HepG2 (cell line): Measurements from ENCODE around the gene ZMIZ1. TPM values are rescaled to one million over a fixed set of nuclear protein-coding genes. Genes with fewer than 3 reads are reported as not detected.

Experiments used
- BCLAF1 ChIP-seq: fragments of 450-650 bp; IDR thresholded peaks from 2 replicates; pipeline ENCODE4 v1.6.1; 2017; ENCODE audit warnings: mild to moderate bottlenecking
- ERF ChIP-seq: IDR thresholded peaks from 2 replicates; pipeline ENCODE4 v1.6.1; 2018; ENCODE audit warnings: missing biosample characterization, missing genetic modification reagents
- KDM2A ChIP-seq: sonication (generic); formaldehyde crosslinking; IDR thresholded peaks from 2 replicates; pipeline ENCODE4 v1.4.0; 2020; ENCODE audit warnings: low read depth, missing genetic modification reagents, borderline replicate concordance
- MEIS2 ChIP-seq: sonication (generic); formaldehyde crosslinking; IDR thresholded peaks from 2 replicates; pipeline ENCODE4 v1.9.0; 2021; ENCODE audit warnings: mild to moderate bottlenecking, missing genetic modification reagents
- NCOA2 ChIP-seq: sonication (generic); formaldehyde crosslinking; IDR thresholded peaks from 2 replicates; pipeline ENCODE4 v1.8.0; 2022; ENCODE audit warnings: inconsistent platforms
- NKX3-1 ChIP-seq: sonication (generic); formaldehyde crosslinking; IDR thresholded peaks from 2 replicates; pipeline ENCODE4 v1.5.0; 2020; ENCODE audit warnings: missing genetic modification reagents
- PHF8 ChIP-seq: sonication (generic); formaldehyde crosslinking; IDR thresholded peaks from 2 replicates; pipeline ENCODE4 v1.5.0; 2020; ENCODE audit warnings: missing genetic modification reagents
- RFXAP ChIP-seq: sonication (generic); formaldehyde crosslinking; IDR thresholded peaks from 2 replicates; pipeline ENCODE4 v1.4.0; 2020; ENCODE audit warnings: missing genetic modification reagents, borderline replicate concordance
- SNAI1 ChIP-seq: sonication (generic); formaldehyde crosslinking; IDR thresholded peaks from 2 replicates; pipeline ENCODE4 v1.5.0; 2020; ENCODE audit warnings: mild to moderate bottlenecking, missing genetic modification reagents, borderline replicate concordance
- U2AF1 ChIP-seq: fragments of 200-400 bp; formaldehyde crosslinking; optimal IDR thresholded peaks from 2 replicates; pipeline ENCODE3; 2017; ENCODE audit warnings: mild to moderate bottlenecking, low read depth, low read length
- ZFP37 ChIP-seq: sonication (generic); formaldehyde crosslinking; IDR thresholded peaks from 2 replicates; pipeline ENCODE4 v1.4.0; 2020; ENCODE audit warnings: missing genetic modification reagents, borderline replicate concordance
- ZHX2 ChIP-seq, 2 experiments: sonication (generic) in 1 of 2; formaldehyde crosslinking in 1 of 2; IDR thresholded peaks; 2 replicates each; pipeline versions ENCODE4 v1.6.1 to v1.9.0; 2014 to 2022; ENCODE audit warnings: antibody characterized with exemption in 1 of 2, borderline replicate concordance in 1 of 2, inconsistent platforms in 1 of 2, low read depth in 1 of 2, missing genetic modification reagents in 1 of 2
- ZNF639 ChIP-seq: conservative IDR thresholded peaks from 2 replicates; pipeline ENCODE4 v1.6.1; 2018; ENCODE audit warnings: missing genetic modification reagents
- ZNF691 ChIP-seq: sonication (generic); formaldehyde crosslinking; IDR thresholded peaks from 2 replicates; pipeline ENCODE4 v1.4.0; 2020; ENCODE audit warnings: missing genetic modification reagents, low read depth, mild to moderate bottlenecking, borderline replicate concordance
- ZNF883 ChIP-seq: sonication (generic); formaldehyde crosslinking; IDR thresholded peaks from 2 replicates; pipeline ENCODE4 v1.5.1; 2020; ENCODE audit warnings: mild to moderate bottlenecking, missing genetic modification reagents; ENCODE audit errors: not compliant biosample characterization
- polyA plus RNA-seq, 8 experiments: library from polyadenylated mRNA; depleted of rRNA in 3 of 8; stranded (reverse) in 7 of 8; unstranded in 1 of 8; fragments of >200 nt; fragmentation: Illumina TruSeq in 4 of 8; extraction: Trizol in 4 of 8; gene quantifications; 2 replicates each; pipeline versions ENCODE4 v1.2.1 to v1.2.3, GENCODE V29; 2011 to 2016; ENCODE audit warnings: low read depth in 4 of 8, missing spikeins in 1 of 8, mixed read lengths in 1 of 8; ENCODE audit not compliant: insufficient read depth in 1 of 8
- total RNA-seq, 5 experiments: library from RNA; depleted of rRNA; stranded (reverse); fragments of >200 nt; fragmentation: Illumina TruSeq; extraction: Trizol; gene quantifications; 2 replicates each; pipeline ENCODE4 v1.2.3, GENCODE V29; 2016; ENCODE audit warnings: low read depth in 1 of 5
- TF ChIP-seq, protein P1 (sequence below): sonication (generic); formaldehyde crosslinking; IDR thresholded peaks from 2 replicates; pipeline ENCODE4 v1.5.0; 2020; ENCODE audit warnings: missing genetic modification reagents

ZMIZ1 gene
- total and polyA plus RNA-seq, 2 of the 13 experiments (the other 11 are each of a cell fraction or from before 2014, with no cell fraction given), result 5.3 to 10.2 TPM

DNA sequence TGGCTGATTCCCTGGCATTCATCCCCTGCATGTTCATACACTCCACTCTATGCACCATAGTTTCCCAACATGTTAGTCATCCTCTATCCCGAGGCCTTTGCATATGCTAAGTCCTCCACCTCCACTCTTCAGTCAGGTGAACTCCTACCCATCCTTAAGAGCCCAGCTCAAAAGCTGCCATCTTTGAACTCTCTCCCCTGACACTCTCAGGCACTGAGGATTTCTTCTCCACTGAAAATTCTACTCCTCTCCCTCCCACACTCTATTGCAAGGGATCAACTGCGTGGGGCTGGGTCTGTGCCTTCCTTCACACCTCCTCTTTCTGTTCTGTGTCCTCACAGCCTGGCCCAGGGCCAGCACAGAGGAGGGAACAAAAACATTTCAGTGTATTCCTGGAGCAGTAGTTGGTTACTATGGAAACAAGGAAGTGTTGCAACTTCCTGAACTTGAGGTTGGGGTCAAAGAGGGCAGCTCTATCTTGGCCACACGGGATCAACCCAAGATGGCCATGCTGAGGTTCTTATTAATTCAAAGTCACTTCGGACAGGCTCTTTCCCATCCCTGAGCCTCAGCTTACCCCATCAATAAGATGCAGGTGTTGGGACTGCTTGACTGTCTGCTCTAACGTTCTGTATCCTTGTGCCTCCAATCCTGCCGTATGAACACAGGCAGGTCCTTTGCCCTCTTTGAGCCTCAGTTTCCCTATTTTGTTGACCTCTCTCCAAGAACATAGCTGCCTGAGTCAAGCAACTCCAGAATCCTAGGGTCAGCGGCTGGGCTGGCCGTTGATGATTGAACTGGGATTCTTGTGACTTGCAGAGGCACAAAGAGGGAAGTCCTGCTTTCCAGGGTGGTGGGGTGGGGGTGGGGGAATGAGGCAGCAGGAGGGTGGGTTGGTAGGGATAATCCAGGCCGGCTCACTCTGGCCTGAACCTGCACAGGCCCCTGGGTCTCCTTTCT lies 15.5 kb downstream of the ZMIZ1 start (continued):
- TF ChIP-seq ZNF639 (CRISPR knock-in tag), result no peak
- TF ChIP-seq KDM2A, result peak; percentile 31; the same call in 1 of the 2 replicates
- TF ChIP-seq NKX3-1 (CRISPR knock-in tag), result no peak
- TF ChIP-seq SNAI1 (CRISPR knock-in tag), result no peak
- TF ChIP-seq ERF, result peak; percentile 12; the same call in 1 of the 2 replicates
- no peak for TF ChIP-seq PHF8 (CRISPR knock-in tag)
- no peak for TF ChIP-seq ZFP37
- TF ChIP-seq NCOA2 (CRISPR knock-in tag), result peak; percentile 78
- TF ChIP-seq RFXAP (CRISPR knock-in tag), result 0 out of 2 replicates have a peak, but pooled peaks have one; percentile 26
- no peak for TF ChIP-seq MEIS2 (CRISPR knock-in tag)
- no peak for TF ChIP-seq ZHX2 (IDR thresholded peaks at IDR 0.05; ENCODE audit: low read depth)
- no peak for TF ChIP-seq ZHX2 (CRISPR knock-in tag; IDR thresholded peaks at IDR 0.05; ENCODE audit: borderline replicate concordance)
- TF ChIP-seq, protein P1, sequence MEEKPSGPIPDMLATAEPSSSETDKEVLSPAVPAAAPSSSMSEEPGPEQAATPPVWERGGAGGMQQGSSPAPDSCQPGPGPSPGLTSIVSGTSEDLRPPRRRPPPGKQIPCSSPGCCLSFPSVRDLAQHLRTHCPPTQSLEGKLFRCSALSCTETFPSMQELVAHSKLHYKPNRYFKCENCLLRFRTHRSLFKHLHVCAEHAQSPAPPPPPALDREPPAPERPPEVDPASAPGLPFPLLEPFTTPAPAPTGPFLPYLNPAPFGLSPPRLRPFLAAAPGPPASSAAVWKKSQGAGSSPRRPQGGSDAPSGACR, result 0 out of 2 replicates have a peak, but pooled peaks have one; percentile 45
- TF ChIP-seq U2AF1, result no peak
- no peak for TF ChIP-seq BCLAF1
- no peak for TF ChIP-seq ZNF883 (CRISPR knock-in tag)
- no peak for TF ChIP-seq ZNF691 (CRISPR knock-in tag)
